Gastrocnemius medialis (tissue), 4 donors: ENCODE data around the gene MRPS2.

Experiments used
- POLR2A ChIP-seq, 2 donors: fragments of 450-650 bp; IDR thresholded peaks; one replicate each; pipeline ENCODE4 v1.6.1; 2017; ENCODE audit warnings: antibody characterized with exemption in 2 of 2, mild to moderate bottlenecking in 2 of 2, moderate library complexity in 2 of 2
- TF ChIP-seq, protein P1 (sequence below), 5 experiments: fragments of 450-650 bp in 3 of 5; fragments of 200-600 bp in 2 of 5; sonication (generic) in 2 of 5; IDR thresholded peaks in 4 of 5; conservative IDR thresholded peaks in 1 of 5; 1 replicate in 4 of 5; 2 replicates in 1 of 5; pipeline ENCODE4 v1.5.1; 2016 to 2019; ENCODE audit warnings: antibody characterized with exemption in 5 of 5, mild to moderate bottlenecking in 3 of 5, moderate library complexity in 3 of 5

GRCh38 chr9:135490166-135490870 is 10.2 kb upstream of the MRPS2 start:
- no peak for TF ChIP-seq POLR2A (IDR thresholded peaks at IDR 0.05)
- TF ChIP-seq, protein P1, sequence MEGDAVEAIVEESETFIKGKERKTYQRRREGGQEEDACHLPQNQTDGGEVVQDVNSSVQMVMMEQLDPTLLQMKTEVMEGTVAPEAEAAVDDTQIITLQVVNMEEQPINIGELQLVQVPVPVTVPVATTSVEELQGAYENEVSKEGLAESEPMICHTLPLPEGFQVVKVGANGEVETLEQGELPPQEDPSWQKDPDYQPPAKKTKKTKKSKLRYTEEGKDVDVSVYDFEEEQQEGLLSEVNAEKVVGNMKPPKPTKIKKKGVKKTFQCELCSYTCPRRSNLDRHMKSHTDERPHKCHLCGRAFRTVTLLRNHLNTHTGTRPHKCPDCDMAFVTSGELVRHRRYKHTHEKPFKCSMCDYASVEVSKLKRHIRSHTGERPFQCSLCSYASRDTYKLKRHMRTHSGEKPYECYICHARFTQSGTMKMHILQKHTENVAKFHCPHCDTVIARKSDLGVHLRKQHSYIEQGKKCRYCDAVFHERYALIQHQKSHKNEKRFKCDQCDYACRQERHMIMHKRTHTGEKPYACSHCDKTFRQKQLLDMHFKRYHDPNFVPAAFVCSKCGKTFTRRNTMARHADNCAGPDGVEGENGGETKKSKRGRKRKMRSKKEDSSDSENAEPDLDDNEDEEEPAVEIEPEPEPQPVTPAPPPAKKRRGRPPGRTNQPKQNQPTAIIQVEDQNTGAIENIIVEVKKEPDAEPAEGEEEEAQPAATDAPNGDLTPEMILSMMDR (IDR thresholded peaks at IDR 0.05 in 4 of 5, conservative IDR thresholded peaks at IDR 0.05 in 1 of 5): no peak
